ENCODE measurements around the gene PTPRG.

Gene PTPRG

DNA sequence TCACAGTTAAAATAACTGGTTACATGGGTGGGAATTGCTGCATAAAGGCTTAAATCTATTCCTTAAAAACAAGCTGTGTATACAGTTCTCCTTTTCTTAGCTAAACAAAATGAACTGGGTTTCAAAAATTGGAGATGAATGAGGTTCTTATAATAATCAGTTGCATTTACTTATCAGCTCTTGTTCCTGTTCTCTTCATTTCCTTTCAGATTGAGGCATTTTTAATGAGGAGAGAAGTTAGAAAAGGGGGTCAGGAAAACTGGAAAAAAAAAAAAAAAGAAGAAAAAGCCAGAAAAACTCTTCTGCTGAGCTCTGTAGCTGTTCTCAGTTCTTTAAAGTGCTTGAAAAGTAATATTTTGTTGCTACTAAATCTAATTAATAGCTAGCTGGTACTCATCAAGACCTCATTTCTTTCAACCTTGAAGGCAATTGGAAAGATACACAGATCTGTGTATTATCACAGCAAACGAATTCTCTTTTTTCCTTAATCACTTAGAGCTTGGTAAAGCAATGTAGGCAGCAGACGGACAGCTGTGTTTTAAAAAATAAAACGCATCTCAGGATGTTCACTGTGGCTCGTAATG is 32.2 kb downstream of the PTPRG start:
- no peak for DNase-seq

DNA sequence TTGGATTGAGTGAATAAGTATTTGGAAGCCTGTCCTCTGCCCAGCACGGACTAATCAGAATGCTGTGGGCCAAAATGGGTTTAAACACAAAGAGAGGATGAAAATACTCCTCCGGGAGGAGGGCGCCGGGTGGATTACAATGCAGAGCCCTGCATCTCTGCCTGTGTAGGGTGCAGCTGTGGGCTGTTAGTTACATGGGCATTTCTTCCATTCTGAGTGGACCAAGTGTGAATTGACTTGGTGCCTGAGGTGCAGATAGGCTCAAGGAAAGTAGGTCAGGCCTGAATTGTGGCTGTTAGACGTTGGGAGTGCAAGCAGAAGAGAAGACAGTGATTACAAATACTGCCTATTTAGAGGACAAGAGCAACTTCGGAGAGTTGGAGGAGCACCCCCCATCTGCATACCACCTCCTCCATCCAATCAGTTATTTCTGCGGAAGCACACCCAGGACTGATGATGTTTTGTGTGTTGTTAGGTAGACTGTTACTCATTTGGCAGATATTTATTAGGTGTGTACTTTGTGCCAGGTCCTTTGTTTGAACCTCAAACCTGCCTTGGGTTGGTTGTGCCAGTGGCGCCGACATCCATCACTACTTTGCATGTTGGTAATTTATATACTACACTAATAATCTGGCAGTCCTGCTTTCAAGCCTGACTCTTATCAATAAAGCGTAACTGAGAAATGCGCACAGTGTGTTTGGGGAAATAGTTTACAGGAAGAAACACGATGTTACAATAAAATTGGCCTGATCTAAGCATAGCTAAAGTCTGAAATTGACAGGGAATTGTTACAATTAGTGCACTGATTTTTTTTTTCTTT is 33.0 kb downstream of the PTPRG start:
- DNase-seq: no peak

DNA sequence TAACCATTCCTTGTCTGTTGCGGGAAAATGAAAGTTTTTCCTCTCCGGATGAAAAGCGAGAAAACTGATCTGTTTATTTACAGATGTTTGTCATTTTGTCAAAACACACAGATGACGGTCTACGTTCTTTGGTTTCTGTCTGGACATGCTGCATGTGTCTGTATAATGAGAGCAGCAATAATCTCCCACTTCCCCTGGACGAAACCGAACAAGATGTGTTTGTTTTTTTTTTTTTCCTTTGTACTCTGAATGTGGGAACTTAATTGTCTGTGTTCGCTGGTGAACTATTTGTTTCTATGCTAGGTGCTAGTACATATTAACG is 33.6 kb downstream of the PTPRG start:
- no peak for DNase-seq

DNA sequence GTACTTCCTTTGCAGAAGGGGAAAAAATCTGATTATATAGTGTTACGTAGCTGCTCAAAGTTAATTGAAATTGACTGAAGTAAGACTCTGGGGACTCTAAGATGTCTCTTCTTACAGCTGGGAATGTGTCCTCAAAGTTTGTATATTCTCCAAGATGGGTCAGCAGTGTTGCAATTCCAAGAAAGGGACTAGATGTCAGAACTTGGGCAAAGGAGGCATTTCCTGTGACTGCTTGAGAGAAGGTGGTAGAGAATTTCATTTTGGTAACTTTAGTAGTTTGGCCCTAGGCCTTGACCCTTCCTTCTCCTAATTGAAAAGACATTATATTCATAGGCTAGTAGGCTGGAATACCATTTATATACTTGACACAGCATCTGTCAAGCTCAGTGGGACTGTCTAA is 33.9 kb downstream of the PTPRG start:
- no peak for DNase-seq

DNA sequence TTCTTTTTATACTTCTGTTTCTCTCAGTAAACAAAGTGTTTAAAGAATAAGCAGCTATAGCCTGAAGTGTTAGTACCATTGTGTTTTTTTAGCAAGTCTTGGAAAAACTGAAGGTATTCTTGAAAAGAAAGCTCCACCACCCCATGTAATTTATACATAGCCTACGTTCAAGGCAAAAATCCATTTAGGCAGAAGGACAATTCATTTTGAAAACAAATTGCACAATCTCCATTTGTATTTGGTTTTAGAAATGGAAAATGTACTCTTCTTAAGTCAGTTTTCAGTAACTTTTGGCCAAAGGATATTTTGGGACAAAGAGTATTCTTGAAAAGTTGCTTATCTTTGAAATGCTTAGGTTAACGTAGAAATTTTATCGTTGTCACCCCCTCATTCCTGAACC is 34.5 kb downstream of the PTPRG start:
- no peak for DNase-seq

DNA sequence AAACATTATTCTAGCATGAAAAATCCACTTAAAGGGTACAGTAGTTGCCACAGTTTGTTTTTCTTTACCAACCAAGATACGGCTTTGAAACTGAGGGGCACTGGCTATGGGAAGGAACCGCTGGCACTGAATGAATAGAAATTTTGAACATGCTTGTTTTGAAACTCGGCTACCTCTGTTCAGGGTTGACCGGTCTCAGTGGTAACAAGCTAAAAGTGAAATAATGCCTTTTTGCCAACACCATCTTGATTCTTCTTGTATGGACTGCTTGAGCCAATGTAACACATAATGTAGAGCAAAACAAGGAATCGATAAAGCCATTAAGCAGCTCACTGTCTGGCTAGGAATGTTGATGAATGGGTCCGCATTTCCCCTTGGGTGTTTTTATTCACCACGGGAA is 36.5 kb downstream of the PTPRG start:
- DNase-seq: no peak

DNA sequence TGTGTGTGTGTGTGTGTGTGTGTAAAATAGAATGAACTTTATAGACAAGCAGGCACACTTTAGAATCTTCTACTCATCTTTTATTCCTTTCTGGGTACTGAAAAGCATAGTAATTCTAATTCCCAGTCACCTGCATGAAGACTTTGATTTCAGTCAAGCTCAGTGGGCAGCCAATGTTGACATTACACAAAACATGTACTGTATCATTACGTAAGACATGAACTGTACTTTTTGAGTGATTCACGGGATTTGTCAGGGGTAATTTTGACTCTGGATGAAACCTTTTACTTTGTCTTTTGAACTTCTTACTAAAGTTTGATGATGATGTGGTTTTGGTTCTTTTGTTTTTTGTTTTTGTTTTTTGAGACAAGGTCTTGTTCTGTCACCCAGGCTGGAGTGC is 38.8 kb downstream of the PTPRG start:
- DNase-seq: no peak

DNA sequence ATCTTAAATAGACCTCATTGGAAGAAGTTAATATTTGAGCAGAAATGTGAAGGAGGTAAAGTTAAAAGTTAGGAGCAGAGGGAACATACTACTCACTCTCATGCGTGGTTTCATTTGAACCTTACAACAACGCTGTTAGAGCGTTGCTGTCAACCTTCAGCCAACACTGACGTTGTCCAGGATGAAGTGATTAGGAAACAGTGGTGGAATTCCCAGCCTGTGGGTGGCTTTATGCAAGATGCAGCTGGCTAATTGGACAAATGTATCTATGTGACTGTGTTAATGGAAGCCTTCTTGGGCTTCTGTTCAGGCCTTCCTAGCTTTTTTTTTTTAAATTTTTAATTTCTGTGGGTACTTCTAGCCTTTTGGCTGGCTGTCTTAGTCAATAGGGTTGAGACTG is 40.5 kb downstream of the PTPRG start:
- no peak for DNase-seq

DNA sequence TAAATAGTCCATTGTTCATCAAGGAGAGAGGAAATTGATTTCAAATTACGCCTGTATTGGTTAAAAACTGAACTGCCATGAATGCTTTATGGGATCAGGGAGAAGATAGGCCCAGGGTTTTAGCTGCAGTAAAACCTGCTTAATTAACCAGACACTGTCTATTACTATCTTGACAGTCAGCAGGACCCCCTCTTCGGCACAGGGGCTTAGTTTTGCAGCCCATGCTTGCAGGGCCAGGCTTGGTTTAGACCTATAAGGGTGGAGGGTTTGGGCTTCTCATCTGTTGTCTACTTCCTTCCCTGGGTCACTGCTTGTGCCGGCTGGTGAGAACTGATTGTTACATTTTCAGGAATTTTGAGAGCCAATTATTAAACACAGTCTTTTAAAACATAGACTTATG is 41.1 kb downstream of the PTPRG start:
- DNase-seq: no peak

DNA sequence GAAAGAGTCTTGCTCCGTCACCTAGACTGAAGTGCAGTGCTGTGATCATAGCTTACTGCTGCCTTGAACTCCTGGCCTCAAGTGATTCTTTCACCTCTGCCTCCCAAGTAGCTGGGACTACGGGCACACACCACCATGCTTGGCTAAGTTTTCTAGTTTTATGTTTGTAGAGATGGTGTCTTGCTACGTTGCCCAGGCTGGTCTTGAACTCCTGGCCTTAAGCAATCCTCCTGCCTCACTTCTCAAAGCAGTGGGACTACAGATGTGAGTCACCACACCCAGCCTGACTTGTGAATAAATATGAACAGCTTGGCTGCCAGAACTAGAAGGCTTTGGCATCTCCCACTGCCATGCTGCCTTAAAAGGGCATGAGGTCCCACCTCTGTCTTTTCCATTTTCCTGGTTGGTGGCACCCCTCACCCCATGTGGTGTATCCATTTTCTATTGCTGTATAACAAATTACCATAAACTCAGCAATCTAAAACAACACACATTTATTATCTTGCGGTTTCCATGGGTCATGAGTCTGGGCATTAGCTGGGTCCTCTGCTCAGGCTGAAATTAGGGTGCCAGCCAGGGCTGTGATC is 44.3 kb downstream of the PTPRG start:
- no peak for DNase-seq

DNA sequence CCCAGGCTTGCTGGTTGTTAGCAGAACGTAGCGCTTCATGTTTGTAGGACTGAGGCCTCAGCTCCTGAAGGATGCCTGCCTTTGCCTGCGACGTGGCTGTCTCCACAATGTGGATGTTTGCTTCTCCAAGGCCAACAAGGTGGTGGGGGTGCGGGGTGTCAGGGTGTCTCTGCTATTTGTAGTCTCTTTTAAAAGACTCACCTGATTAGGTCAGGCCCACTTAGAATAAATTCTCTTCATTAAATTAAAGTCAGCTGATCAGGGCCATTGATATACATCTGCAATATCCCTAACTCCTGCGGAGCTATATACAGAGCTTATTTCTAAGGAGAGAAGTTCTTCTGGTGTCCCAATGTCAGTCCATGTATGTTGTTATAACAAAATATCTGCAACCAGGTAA is 44.8 kb downstream of the PTPRG start:
- no peak for DNase-seq

DNA sequence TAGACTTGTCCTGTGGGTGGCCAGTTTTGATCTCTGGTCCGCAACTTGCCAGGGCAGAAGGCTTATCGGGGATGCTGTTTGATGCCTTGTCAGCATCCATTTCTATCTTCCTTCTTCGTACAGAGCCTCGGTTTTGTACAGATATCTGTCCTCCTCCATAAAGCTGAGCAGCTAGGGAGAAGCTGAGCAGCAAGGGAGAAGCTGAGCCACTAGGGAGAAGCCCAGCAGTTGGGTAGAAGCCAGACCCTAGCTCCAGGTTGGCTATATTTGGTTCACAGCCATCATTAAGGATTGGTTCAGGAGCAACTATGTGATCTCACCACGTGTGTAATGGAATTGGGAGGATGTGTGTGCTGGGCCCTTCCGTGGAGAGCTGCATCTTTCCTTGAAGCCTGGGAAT is 46.7 kb downstream of the PTPRG start:
- no peak for DNase-seq

DNA sequence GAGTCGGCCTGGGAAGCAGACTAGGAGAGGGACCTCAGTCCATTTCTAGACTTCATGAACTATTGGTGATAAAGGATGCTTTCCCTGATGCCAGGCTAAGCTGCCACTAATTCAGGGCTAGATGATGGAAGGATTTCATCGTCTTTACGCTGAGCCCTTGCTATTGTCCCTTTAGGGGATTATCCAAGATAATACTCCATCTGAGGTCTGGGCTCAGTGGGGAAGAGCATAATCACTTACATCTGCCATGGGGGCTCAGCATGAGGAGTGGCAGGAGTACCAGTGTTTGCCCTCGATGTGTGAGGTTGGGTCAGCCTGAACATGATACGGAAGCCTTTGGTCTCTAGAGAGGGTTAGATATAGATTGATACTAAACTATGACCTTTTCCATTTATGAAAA is 47.3 kb downstream of the PTPRG start:
- no peak for DNase-seq

DNA sequence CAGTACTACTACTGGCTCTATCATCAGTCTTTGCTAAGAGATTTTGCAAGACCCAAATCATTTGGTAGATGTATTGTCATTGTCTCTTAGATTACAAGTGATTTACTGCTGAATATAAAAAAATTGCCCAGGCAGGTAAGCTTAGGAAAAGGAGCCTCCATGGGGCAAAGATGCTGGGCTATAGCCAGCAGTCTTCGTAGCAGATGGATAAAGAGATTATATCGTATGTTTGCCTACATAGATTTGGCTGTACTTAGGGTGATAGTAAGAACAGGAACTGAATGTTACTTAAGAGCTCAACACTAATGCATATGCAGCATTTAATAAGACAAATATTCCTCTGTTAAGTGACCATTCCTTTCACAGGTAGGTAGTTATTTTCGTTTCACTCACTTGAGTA is 48.9 kb downstream of the PTPRG start:
- no peak for DNase-seq

DNA sequence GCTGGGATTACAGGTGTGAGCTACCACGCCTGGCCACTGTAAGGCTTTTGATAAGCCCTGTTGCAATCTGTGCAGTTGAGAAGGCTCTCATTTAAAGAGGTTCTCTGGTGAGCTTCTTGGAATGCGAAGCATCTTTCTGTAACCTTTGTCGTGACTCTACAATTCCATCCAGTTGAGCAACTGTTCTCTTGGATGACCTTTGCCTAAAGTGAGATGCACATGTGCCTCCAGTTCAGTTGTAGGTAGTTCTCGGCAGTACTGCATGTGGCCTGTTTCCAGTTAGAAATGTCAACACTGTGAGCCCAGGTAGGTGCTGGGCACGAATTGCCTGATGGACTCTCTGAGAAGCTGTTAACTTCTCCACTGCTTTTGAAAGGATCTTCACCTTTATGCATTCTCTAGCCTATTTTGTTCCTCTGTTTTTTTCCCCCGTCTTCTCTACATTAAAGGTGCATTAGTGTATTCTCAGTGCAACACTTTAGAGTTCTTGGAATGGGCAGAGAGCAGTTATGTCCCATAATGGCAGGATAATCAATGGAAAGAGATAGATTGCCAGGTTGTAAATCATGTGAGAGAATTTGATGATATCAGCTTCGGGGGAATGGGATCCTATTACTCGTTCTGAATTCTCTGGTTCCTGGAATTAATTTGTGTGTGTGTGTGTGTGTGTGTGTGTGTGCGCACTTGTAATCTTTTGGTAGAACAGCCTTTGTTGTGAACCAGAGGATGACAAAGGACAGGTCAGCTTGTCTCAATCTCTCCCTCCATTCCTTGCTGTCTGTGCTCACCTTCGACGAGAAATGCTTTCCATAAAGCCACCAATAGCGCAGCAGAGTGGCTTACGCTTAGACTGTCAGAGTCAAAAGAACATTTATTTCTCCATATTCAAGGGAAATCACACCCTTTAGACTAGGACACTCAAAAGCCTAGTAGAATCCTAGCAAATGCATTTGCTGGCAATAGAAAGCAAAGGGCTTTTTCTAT is 51.1 kb downstream of the PTPRG start:
- no peak for DNase-seq

DNA sequence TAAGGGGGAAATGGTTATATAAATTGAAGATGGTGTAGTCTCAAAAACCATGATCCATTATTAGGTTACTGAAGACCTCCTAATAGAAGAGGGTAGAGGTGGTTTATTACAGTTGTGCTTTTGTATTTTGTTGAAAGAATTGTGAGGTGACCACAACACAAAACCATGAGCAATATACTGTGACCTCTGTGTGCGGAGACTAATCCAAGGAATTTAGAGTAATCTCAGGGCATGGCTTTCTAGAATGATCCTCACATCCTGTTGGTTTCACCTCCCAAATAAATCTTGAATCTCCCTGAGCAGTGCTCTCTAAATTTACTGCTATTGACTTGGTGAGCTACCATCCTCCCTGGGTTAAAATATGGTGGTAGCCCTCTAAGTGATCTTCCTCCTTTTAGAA is 52.3 kb downstream of the PTPRG start:
- DNase-seq: no peak

DNA sequence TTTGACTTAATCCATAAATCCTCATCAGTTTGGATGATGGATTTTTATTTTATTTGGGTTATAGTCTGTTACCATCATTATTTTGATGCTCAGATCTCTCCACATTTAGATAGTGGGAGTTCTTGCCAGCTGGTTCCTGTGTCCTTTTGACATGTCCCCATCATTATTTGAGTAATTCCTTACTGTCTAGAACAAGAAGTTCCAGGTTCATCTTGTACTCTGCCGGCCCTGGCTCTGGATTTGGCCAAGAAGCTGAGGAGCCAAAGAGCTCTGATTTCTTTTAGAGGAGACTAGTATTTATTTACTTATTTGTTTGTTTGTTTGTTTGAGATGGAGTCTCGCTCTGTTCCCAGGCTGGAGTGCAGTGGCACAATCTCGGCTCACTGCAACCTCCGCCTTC is 54.3 kb downstream of the PTPRG start:
- no peak for DNase-seq

DNA sequence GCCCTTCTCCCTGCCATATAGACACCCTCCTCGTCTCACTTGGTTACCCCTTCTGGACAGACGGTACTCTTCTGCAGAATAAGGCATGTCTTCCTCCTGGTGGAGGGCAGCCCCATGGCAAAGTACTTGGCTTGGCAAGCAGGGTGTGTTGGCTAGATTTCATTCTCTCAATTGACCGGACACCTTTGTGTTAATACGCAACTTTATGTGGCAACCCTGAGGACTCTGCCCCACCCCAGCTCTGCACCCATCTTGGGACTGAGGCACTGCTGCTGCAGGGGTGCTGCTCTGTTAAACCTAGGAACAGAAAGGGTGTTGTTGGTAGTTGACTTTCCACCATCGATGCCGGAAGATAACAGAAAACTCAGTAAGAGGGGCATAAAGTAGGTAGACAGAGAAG is 55.2 kb downstream of the PTPRG start:
- DNase-seq: no peak

DNA sequence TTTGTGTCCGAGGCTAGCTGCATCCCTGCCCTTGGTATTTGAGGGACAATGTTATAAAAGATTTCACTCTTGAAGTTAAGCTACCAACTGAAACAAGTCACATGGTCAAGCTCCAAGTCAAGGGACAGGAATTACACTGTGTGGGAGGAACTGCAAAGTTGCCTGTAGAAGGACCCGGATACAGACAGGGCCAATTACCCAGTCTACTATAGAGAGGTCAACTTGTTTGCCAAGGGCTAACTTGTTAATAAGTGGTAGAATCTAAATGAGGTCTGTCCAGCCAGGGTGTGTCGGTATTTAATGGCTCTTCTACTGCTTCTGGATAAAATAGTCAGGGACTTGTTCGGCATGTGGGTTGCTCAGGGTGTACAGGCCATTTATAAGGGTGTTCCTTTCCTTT is 55.7 kb downstream of the PTPRG start:
- no peak for DNase-seq

DNA sequence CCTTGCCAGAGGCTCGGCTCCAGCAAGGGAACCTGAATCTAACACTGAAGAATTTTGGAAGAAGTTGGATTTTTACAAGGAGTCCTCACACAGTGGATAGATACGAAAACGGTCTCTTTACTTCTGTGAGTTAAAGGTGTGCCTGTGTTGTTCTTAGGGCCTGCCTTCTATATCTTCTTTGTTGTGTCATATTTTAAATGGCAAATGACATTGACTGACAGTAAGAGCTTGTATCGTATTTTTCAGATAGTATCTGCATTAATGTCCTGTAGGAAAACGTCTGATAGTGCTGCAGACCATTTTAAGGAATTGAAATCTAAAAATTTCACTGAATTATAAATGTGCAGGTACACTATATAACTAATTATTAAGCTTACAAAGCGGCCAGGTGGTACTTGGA is 56.3 kb downstream of the PTPRG start:
- no peak for DNase-seq

DNA sequence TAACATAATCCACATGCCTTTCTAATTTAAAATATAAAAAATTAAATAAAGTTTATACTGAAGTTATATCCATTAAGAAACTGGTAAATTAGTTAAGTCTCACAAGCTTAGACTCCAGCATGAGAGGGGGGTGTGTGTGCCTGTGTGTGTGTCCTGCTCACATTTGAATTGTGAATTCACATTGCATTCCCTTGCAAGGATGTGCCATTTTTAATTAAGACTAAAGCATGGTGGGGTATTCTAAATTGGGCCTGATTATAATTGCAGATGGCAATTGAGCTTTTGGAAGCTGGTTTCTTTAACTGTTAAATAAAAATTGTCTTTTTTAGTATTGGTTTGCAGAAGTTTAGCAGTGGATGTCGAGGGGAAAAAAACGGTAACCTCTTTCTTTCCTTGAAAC is 56.9 kb downstream of the PTPRG start:
- DNase-seq: no peak

DNA sequence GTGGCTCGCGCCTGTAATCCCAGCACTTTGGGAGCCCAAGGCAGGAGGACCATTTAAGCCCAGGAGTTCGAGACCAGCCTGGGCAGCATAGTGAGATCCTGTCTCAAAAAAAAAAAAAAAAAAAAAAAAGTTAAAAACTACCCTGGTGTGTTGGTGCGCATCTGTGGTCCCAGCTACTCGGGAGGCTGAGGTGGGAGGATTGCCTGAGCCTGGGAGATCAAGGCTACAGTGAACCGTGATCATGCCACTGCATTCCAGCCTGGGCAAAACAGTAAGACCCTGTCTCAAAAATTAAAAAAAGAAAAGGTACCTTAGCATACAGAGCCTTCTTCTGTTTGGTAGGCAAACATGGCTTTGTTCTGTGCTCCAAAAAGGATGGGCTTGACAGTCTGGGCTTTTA is 57.5 kb downstream of the PTPRG start:
- DNase-seq: no peak

DNA sequence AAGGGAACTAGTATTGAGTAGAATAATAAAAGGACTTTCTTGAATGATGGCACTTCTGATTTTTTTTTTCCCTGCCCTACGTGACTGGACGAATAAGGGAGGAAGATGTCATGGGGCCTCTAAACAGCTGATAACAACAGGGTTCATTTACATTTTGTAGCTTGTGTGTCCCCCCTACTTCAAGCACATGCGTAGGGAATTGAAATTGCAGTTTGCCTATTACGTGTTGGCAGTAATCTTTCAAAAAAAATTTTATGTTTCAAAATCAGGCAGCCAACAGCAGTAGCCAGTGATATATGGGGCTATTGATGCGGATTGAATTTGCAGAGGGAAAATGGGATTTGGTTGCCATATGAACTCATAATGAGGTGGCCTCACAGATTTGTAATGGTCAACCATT is 58.7 kb downstream of the PTPRG start:
- no peak for DNase-seq

DNA sequence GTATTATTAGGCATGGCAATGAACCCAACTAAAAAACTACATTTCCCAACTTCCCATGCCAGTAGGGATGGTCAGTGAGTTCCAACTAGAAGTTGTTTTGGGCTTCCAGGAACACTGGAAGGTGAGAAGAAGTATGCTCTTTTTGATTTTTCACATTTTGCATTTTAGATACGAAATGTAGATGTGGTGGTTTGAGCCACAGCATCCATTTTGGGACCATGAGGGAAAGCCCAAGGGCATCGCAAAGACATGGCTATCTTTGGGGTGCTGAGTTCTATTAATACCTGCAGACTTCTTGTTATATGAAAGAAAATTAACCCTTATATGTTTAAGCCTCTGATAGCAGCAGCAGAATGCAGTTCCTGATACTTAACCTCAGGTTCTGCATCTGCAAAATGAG is 62.9 kb downstream of the PTPRG start:
- DNase-seq: no peak
